UCSD-AML1 (cell line): ENCODE measurements around the gene VAPB.

Experiments used
- DNase-seq: peaks from one replicate; lab custom pipeline; 2025; ENCODE audit not compliant: unreplicated experiment; lab: John Stamatoyannopoulos, UW

Gene VAPB

GRCh38 chr20:58479726-58480440 lies 90.9 kb downstream of the VAPB start:
- no peak for DNase-seq

- peak; percentile 17 for DNase-seq
Observed at GRCh38 chr20:58480551-58481336, 91.7 kb downstream of the VAPB start.

- DNase-seq = peak; percentile 36
Observed at GRCh38 chr20:58481481-58482021, 92.5 kb downstream of the VAPB start.

GRCh38 chr20:58482416-58482815 lies 93.4 kb downstream of the VAPB start:
- no peak for DNase-seq

- DNase-seq = no peak
Observed at GRCh38 chr20:58483051-58483450, 94.0 kb downstream of the VAPB start.

- no peak for DNase-seq
Observed at GRCh38 chr20:58483470-58483869, 94.4 kb downstream of the VAPB start.

- DNase-seq = no peak
Observed at GRCh38 chr20:58485393-58485792, 96.4 kb downstream of the VAPB start.

GRCh38 chr20:58486207-58486606 lies 97.2 kb downstream of the VAPB start:
- DNase-seq = no peak

GRCh38 chr20:58492074-58492718 lies 103.2 kb downstream of the VAPB start:
- DNase-seq = no peak

GRCh38 chr20:58492795-58493524 lies 103.9 kb downstream of the VAPB start:
- no peak for DNase-seq

GRCh38 chr20:58494923-58495622 lies 106.0 kb downstream of the VAPB start:
- no peak for DNase-seq

- DNase-seq = no peak
Observed at GRCh38 chr20:58495623-58496428, 106.8 kb downstream of the VAPB start.

- no peak for DNase-seq
Observed at GRCh38 chr20:58496429-58496769, 107.4 kb downstream of the VAPB start.

- no peak for DNase-seq
Observed at GRCh38 chr20:58497076-58497641, 108.1 kb downstream of the VAPB start.

GRCh38 chr20:58497724-58498469 lies 108.9 kb downstream of the VAPB start:
- no peak for DNase-seq

- DNase-seq = no peak
Observed at GRCh38 chr20:58498470-58499068, 109.5 kb downstream of the VAPB start.

- DNase-seq = no peak
Observed at GRCh38 chr20:58500256-58500655, 111.2 kb downstream of the VAPB start.
